Body of pancreas (tissue), 4 donors: ENCODE results near the gene PDE10A. TPM values are rescaled to one million over a fixed set of nuclear protein-coding genes. Genes with fewer than 3 reads are reported as not detected.
"Not testable (repeated sequence)": the region's sequence is repeated elsewhere in the genome, so short reads cannot be mapped to it uniquely, and the experiment has no call there.

Experiments used
- ATAC-seq: fragments of 150-250 bp; one replicate; pipeline ENCODE4 v1.9.1; 2016
- DNase-seq, 4 donors: peaks; one replicate each; pipeline ENCODE4 v3.0.0-alpha.2; 2019
- H3K27ac ChIP-seq, 4 donors: fragments of 200-600 bp; sonication (generic); 1 replicate in 3 of 4; 2 replicates in 1 of 4; pipeline versions ENCODE4 v1.5.1 to v1.6.1; 2016 to 2019; ENCODE audit warnings: mild to moderate bottlenecking in 1 of 4, mixed read lengths in 1 of 4, moderate library complexity in 1 of 4
- H3K27me3 ChIP-seq, 2 donors: fragments of 200-600 bp; sonication (generic); one replicate each; pipeline ENCODE4 v1.6.0; 2016; ENCODE audit warnings: mild to moderate bottlenecking in 1 of 2
- H3K36me3 ChIP-seq, 2 donors: fragments of 200-600 bp; sonication (generic); replicated peaks in 1 of 2; 2 replicates each; pipeline ENCODE4 v1.5.1; 2016; ENCODE audit warnings: low read depth in 2 of 2; ENCODE audit not compliant: insufficient read depth in 1 of 2
- H3K4me1 ChIP-seq: fragments of 200-600 bp; sonication (generic); one replicate; pipeline ENCODE4 v1.6.0; 2016
- H3K4me3 ChIP-seq, 2 donors: fragments of 200-600 bp; sonication (generic); 1 replicate in 1 of 2; 2 replicates in 1 of 2; pipeline ENCODE4 v1.5.1; 2016 to 2019
- H3K9me3 ChIP-seq, 3 donors: fragments of 200-600 bp; sonication (generic); 1 replicate in 2 of 3; 2 replicates in 1 of 3; pipeline ENCODE4 v1.5.1; 2016
- POLR2A ChIP-seq, 3 donors: fragments of 450-650 bp; IDR thresholded peaks; one replicate each; pipeline ENCODE4 v1.6.1; 2016; ENCODE audit warnings: antibody characterized with exemption in 3 of 3, mild to moderate bottlenecking in 2 of 3
- WGBS, 2 donors: methylation state at CpG; one replicate each; pipeline ENCODE4 v1.1.5; 2017; 5-methylcytosine and 5-hydroxymethylcytosine counted together
- intact Hi-C: fragments of 100-400 bp; cut with DNase I; formaldehyde crosslinking; loops from one replicate; pipeline ENCODE4 v1.15.1; 2023
- total RNA-seq, 2 donors: library from RNA; depleted of rRNA; stranded (reverse); fragments of >200 nt; gene quantifications; one replicate each; pipeline ENCODE4 v1.1.0, GENCODE V29; 2016
- TF ChIP-seq, protein P1 (sequence below), 7 experiments: fragments of 450-650 bp in 4 of 7; fragments of 200-600 bp in 3 of 7; sonication (generic) in 3 of 7; IDR thresholded peaks; one replicate each; pipeline ENCODE4 v1.5.1; 2016 to 2019; ENCODE audit warnings: antibody characterized with exemption in 7 of 7

PDE10A gene
- total RNA-seq, 2 donors from 2014 or later, result 3.9 to 16.8 TPM

- Histone ChIP-seq H3K9me3 (no peaks in the 10 kb centered on the region), H3K4me1 (peaks cover 8% of the 10 kb centered on the region), H3K27ac (no peak overlapping the region), H3K27me3 (no peaks in the 10 kb centered on the region), H3K4me3 (no peak overlapping the region), H3K36me3 (no peaks in the 10 kb centered on the region)
- 29 to 43% methylated on average over 4 of the region's 4 CpGs for WGBS, 2 donors
- TF ChIP-seq POLR2A (IDR thresholded peaks at IDR 0.05), result no peak
- TF ChIP-seq, protein P1, sequence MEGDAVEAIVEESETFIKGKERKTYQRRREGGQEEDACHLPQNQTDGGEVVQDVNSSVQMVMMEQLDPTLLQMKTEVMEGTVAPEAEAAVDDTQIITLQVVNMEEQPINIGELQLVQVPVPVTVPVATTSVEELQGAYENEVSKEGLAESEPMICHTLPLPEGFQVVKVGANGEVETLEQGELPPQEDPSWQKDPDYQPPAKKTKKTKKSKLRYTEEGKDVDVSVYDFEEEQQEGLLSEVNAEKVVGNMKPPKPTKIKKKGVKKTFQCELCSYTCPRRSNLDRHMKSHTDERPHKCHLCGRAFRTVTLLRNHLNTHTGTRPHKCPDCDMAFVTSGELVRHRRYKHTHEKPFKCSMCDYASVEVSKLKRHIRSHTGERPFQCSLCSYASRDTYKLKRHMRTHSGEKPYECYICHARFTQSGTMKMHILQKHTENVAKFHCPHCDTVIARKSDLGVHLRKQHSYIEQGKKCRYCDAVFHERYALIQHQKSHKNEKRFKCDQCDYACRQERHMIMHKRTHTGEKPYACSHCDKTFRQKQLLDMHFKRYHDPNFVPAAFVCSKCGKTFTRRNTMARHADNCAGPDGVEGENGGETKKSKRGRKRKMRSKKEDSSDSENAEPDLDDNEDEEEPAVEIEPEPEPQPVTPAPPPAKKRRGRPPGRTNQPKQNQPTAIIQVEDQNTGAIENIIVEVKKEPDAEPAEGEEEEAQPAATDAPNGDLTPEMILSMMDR (IDR thresholded peaks at IDR 0.05), result no peak
- no peak for ATAC-seq
- DNase-seq, result no peak
- intact Hi-C loops, result no loop called here
Observed at GRCh38 chr6:165600606-165601005, 62.4 kb downstream of the PDE10A start.

GRCh38 chr6:165599596-165600487, 63.2 kb downstream of the PDE10A start:
- no peak overlapping the region for H3K4me3 ChIP-seq
- H3K9me3 ChIP-seq, result no peaks in the 10 kb centered on the region
- intact Hi-C loops, result no loop called here
- no peaks in the 10 kb centered on the region for H3K36me3 ChIP-seq
- DNase-seq (no peak), ATAC-seq (no peak)
- no peak overlapping the region for H3K27ac ChIP-seq
- H3K27me3 ChIP-seq, result no peaks in the 10 kb centered on the region
- 74 to 78% methylated on average over 21 of the region's 21 CpGs for WGBS, 2 donors
- H3K4me1 ChIP-seq, result peaks cover under 1% of the 10 kb centered on the region
- TF ChIP-seq, protein P1 (IDR thresholded peaks at IDR 0.05), result no peak
- TF ChIP-seq POLR2A (IDR thresholded peaks at IDR 0.05), result no peak

DNA sequence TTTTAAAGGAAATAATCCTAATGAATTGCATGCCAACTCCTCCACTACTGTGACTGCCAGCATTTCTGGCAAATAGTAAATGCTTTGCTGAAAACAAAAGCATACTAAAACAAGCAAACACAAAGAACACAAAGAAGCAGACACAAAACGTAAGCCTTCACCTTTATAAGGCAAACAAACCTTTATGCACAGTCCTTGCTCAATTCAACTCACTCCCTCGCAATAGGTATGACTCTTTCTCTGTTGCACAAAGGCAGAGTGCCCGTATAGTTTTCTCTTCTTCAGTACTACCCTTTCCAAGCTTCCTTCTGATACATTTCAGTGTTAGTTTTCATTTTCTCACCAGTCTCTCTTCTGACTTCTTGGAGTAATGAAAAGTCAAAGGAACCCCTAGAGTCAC, 63.9 kb downstream of the PDE10A start:
- WGBS, 2 donors, result 61 to 65% methylated on average over 3 of the region's 3 CpGs
- intact Hi-C loops, result no loop called here

GRCh38 chr6:165597821-165598220, 65.2 kb downstream of the PDE10A start:
- WGBS, 2 donors, result 67 to 69% methylated on average over 3 of the region's 3 CpGs
- intact Hi-C loops, result no loop called here
- DNase-seq (no peak), ATAC-seq (no peak)
- H3K4me3 ChIP-seq, result no peak overlapping the region
- H3K4me1 ChIP-seq, result no peaks in the 10 kb centered on the region
- H3K27me3 ChIP-seq, result no peaks in the 10 kb centered on the region
- no peaks in the 10 kb centered on the region for H3K36me3 ChIP-seq
- H3K27ac ChIP-seq, result no peak overlapping the region
- TF ChIP-seq POLR2A (IDR thresholded peaks at IDR 0.05), result no peak
- H3K9me3 ChIP-seq, result peaks cover 0 to 3% (median 0%) of the 10 kb centered on the region in 3 donors

More for the DNA sequence above, 63.9 kb downstream of the PDE10A start:
- Histone ChIP-seq H3K27ac (no peak overlapping the region), H3K4me3 (no peak overlapping the region), H3K36me3 (no peaks in the 10 kb centered on the region), H3K4me1 (no peaks in the 10 kb centered on the region), H3K9me3 (no peaks in the 10 kb centered on the region), H3K27me3 (no peaks in the 10 kb centered on the region)
- TF ChIP-seq, protein P1 (IDR thresholded peaks at IDR 0.05), result no peak
- TF ChIP-seq POLR2A (IDR thresholded peaks at IDR 0.05), result no peak
- DNase-seq (no peak), ATAC-seq (no peak)

- no peaks in the 10 kb centered on the region for H3K27me3 ChIP-seq
- ATAC-seq (no peak), DNase-seq (no peak)
- no peak for TF ChIP-seq POLR2A (IDR thresholded peaks at IDR 0.05)
- TF ChIP-seq, protein P1 (IDR thresholded peaks at IDR 0.05), result no peak
- H3K4me3 ChIP-seq, result no peak overlapping the region
- H3K27ac ChIP-seq, result no peak overlapping the region
- H3K9me3 ChIP-seq, result peaks cover 0 to 5% (median 0%) of the 10 kb centered on the region in 3 donors
- WGBS, 2 donors, result 66 to 71% methylated on average over 7 of the region's 7 CpGs
- no peaks in the 10 kb centered on the region for H3K36me3 ChIP-seq
- intact Hi-C loops, result no loop called here
- no peaks in the 10 kb centered on the region for H3K4me1 ChIP-seq
Observed at GRCh38 chr6:165594584-165595333, 68.3 kb downstream of the PDE10A start.

- 78 to 82% methylated on average over 4 of the region's 4 CpGs for WGBS, 2 donors
- H3K27me3 ChIP-seq, H3K4me3 ChIP-seq, H3K9me3 ChIP-seq, H3K27ac ChIP-seq, H3K36me3 ChIP-seq, ATAC-seq, intact Hi-C loops, H3K4me1 ChIP-seq, DNase-seq: not testable (repeated sequence)
Observed at GRCh38 chr6:165592947-165593346, 70.1 kb downstream of the PDE10A start.
